ENCODE data around the gene ZBTB40.

Gene ZBTB40

DNA sequence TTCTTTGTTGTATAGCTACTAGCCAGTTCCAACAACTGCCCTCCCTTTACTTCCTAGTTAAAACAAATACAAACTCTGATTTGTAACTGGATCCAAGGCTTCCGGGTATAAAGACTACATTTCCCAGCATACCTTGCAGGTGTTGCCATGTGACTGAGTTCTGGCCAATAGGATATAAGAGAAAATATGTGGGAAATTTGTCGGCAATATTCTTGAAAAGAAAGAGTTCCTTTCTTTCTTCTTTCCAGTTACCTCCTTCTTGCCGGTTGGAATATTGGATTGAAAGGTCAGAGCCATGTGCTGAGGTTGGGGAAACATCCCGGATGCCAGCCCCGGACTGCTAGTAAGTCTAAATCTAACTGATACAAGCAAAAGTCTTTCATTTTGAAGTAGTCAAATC is 23.0 kb upstream of the ZBTB40 start:
- DNase-seq (ENCODE audit: low spot score): peak; percentile 88
- ChIA-PET CTCF (no interaction called here), POLR2A (ENCODE audit: low non-redundant PET) (no interaction called here)
- H3K27ac ChIP-seq: no peak overlapping the region
- TF ChIP-seq, protein P1, sequence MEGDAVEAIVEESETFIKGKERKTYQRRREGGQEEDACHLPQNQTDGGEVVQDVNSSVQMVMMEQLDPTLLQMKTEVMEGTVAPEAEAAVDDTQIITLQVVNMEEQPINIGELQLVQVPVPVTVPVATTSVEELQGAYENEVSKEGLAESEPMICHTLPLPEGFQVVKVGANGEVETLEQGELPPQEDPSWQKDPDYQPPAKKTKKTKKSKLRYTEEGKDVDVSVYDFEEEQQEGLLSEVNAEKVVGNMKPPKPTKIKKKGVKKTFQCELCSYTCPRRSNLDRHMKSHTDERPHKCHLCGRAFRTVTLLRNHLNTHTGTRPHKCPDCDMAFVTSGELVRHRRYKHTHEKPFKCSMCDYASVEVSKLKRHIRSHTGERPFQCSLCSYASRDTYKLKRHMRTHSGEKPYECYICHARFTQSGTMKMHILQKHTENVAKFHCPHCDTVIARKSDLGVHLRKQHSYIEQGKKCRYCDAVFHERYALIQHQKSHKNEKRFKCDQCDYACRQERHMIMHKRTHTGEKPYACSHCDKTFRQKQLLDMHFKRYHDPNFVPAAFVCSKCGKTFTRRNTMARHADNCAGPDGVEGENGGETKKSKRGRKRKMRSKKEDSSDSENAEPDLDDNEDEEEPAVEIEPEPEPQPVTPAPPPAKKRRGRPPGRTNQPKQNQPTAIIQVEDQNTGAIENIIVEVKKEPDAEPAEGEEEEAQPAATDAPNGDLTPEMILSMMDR (conservative IDR thresholded peaks at IDR 0.05; ENCODE audit: low read depth): no peak

DNA sequence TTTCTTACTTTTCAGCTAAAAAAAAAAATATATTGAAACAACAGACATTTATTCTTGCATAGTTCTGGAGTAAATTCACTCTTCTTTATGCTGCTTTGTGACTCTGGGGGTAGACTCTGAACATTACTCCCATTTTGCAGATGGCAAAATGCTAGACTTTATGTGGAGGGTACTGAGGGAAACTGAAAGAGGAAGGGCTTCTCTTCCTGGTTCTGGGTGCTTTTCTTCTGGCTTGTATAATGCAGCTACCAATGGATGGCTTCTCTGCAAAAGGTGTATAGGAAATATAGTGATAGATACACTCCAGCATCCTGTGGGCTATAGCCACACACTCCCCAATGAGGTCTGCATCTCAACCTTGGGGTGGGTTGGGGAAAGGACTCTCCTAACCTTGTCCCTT is 19.7 kb upstream of the ZBTB40 start:
- ChIA-PET POLR2A (ENCODE audit: low non-redundant PET) (no interaction called here), CTCF (interaction anchor here (0.9 kb wide), 1 partner anchor 16 kb away, joined by 4 read pairs; no protein-coding TSS in a partner anchor)
- DNase-seq (ENCODE audit: low spot score): no peak
- H3K27ac ChIP-seq: no peak overlapping the region
- TF ChIP-seq, protein P1 (conservative IDR thresholded peaks at IDR 0.05; ENCODE audit: low read depth): no peak

GRCh38 chr1:22434717-22435116 is 16.9 kb upstream of the ZBTB40 start:
- ChIA-PET CTCF (interaction anchor here (0.6 kb wide), 3 partner anchors 208 to 246 kb away, joined by 3 to 4 read pairs (median 3); no protein-coding TSS in a partner anchor), POLR2A (ENCODE audit: low non-redundant PET) (no interaction called here)
- TF ChIP-seq, protein P1 (conservative IDR thresholded peaks at IDR 0.05; ENCODE audit: low read depth): no peak
- H3K27ac ChIP-seq: no peak overlapping the region
- DNase-seq (ENCODE audit: low spot score): no peak

DNA sequence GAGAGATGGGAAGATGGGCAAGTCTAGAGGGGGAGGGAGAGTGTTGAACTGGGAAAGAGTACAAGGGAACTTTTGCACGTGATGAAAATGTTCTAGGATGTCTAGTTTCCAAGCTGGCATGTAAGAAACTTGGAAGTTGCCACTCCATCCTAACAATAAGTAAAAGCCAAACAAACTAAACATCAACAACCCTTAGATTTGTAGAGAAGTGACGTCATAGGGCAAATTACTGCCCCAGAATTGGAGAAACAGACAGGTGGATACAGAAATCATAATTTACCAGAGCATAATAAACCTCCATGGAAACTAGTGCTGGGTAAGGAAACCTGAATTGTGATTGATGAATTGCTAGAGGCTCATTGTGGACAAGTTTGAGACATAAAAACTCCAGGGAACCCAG is 14.7 kb upstream of the ZBTB40 start:
- H3K27ac ChIP-seq: no peak overlapping the region
- no peak for DNase-seq (ENCODE audit: low spot score)
- POLR2A ChIA-PET (ENCODE audit: low non-redundant PET): no interaction called here
- TF ChIP-seq, protein P1 (conservative IDR thresholded peaks at IDR 0.05; ENCODE audit: low read depth): no peak
- CTCF ChIA-PET: no interaction called here

GRCh38 chr1:22437573-22437972 is 14.1 kb upstream of the ZBTB40 start:
- ChIA-PET POLR2A (ENCODE audit: low non-redundant PET) (no interaction called here), CTCF (no interaction called here)
- no peak for DNase-seq (ENCODE audit: low spot score)
- TF ChIP-seq, protein P1 (conservative IDR thresholded peaks at IDR 0.05; ENCODE audit: low read depth): no peak
- H3K27ac ChIP-seq: no peak overlapping the region

DNA sequence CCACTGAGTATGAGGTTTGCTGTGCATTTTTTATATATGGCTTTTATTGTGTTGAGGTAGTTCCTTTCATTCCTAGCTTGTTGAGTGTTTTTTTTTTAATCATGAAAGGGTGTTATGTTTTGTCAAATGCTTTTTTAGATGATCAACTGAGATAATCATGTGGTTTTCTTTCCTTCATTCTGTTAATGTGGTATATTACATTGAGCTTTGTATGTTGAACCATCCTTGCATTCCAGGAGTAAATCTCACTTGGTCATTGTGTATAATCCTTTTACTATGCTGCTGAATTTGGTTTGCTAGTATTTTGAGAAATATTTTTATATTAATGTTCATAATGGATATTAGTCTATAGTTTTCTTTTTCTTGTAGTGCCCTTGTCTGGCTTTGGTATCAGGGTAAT is 11.1 kb upstream of the ZBTB40 start:
- H3K27ac ChIP-seq: no peak overlapping the region
- CTCF ChIA-PET: interaction anchor here (0.6 kb wide), 1 partner anchor 110 kb away, joined by 5 read pairs; no protein-coding TSS in a partner anchor
- TF ChIP-seq, protein P1 (conservative IDR thresholded peaks at IDR 0.05; ENCODE audit: low read depth): no peak
- POLR2A ChIA-PET (ENCODE audit: low non-redundant PET): no interaction called here
- no peak for DNase-seq (ENCODE audit: low spot score)
